GM15510 (cell line): ENCODE results near the gene TNPO2.

ENCODE experiments used
- POLR2A ChIP-seq: IDR thresholded peaks from 3 replicates; pipeline ENCODE4 v1.6.1; 2011; ENCODE audit warnings: borderline replicate concordance; ENCODE audit not compliant: insufficient read length; ENCODE audit errors: extremely low read depth

Gene TNPO2

GRCh38 chr19:12722566-12723380, 959 bp downstream of the TNPO2 start:
- TF ChIP-seq POLR2A: peak; percentile 43

- no peak for TF ChIP-seq POLR2A
These were observed 1.8 kb downstream of the TNPO2 start for GRCh38 chr19:12721656-12722565.

- no peak for TF ChIP-seq POLR2A
These were observed 2.7 kb downstream of the TNPO2 start for GRCh38 chr19:12720851-12721655.

- no peak for TF ChIP-seq POLR2A
These were observed 3.4 kb downstream of the TNPO2 start for GRCh38 chr19:12720296-12720695.

GRCh38 chr19:12715929-12716328, 7.8 kb downstream of the TNPO2 start:
- TF ChIP-seq POLR2A: no peak

- TF ChIP-seq POLR2A: no peak
These were observed 8.6 kb downstream of the TNPO2 start for GRCh38 chr19:12715102-12715501.

GRCh38 chr19:12711187-12711586, 12.5 kb downstream of the TNPO2 start:
- TF ChIP-seq POLR2A: no peak

- no peak for TF ChIP-seq POLR2A
These were observed 15.1 kb downstream of the TNPO2 start for GRCh38 chr19:12708641-12709040.

GRCh38 chr19:12706332-12706718, 17.4 kb downstream of the TNPO2 start:
- no peak for TF ChIP-seq POLR2A

- TF ChIP-seq POLR2A: no peak
These were observed 17.9 kb downstream of the TNPO2 start for GRCh38 chr19:12705654-12706331.

- TF ChIP-seq POLR2A: no peak
These were observed 18.6 kb downstream of the TNPO2 start for GRCh38 chr19:12705169-12705568.

- no peak for TF ChIP-seq POLR2A
These were observed 20.7 kb downstream of the TNPO2 start for GRCh38 chr19:12703046-12703445.

GRCh38 chr19:12701596-12702282, 22.0 kb downstream of the TNPO2 start:
- TF ChIP-seq POLR2A: no peak

GRCh38 chr19:12698138-12698537, 25.6 kb downstream of the TNPO2 start:
- no peak for TF ChIP-seq POLR2A
